Right lobe of liver (tissue), 4 donors: ENCODE results near the gene ZBTB22.

Experiments used
- POLR2A ChIP-seq: fragments of 450-650 bp; IDR thresholded peaks from one replicate; pipeline ENCODE4 v1.6.1; 2017; ENCODE audit warnings: antibody characterized with exemption, mild to moderate bottlenecking
- TF ChIP-seq, protein P1 (sequence below), 4 donors: fragments of 200-600 bp in 3 of 4; fragments of 450-650 bp in 1 of 4; IDR thresholded peaks; one replicate each; pipeline versions ENCODE4 v1.5.1 to v1.8.0; 2016 to 2022; ENCODE audit warnings: antibody characterized with exemption in 4 of 4, mild to moderate bottlenecking in 2 of 4
- donor health status: DM: no; HTN: no; CAD: no.
- donor health status: DM: no; HTN: no; CAD: no.
- donor health status: DM: no; HTN: yes; CAD: no.

GRCh38 chr6:33367009-33367714 is 49.6 kb upstream of the ZBTB22 start:
- no peak for TF ChIP-seq POLR2A
- TF ChIP-seq, protein P1, sequence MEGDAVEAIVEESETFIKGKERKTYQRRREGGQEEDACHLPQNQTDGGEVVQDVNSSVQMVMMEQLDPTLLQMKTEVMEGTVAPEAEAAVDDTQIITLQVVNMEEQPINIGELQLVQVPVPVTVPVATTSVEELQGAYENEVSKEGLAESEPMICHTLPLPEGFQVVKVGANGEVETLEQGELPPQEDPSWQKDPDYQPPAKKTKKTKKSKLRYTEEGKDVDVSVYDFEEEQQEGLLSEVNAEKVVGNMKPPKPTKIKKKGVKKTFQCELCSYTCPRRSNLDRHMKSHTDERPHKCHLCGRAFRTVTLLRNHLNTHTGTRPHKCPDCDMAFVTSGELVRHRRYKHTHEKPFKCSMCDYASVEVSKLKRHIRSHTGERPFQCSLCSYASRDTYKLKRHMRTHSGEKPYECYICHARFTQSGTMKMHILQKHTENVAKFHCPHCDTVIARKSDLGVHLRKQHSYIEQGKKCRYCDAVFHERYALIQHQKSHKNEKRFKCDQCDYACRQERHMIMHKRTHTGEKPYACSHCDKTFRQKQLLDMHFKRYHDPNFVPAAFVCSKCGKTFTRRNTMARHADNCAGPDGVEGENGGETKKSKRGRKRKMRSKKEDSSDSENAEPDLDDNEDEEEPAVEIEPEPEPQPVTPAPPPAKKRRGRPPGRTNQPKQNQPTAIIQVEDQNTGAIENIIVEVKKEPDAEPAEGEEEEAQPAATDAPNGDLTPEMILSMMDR (IDR thresholded peaks at IDR 0.05) = no peak
